ENCODE results near the gene TOX2.
A peak's percentile ranks its signal among the peaks of the same experiment; 100 is the strongest.

Gene TOX2

DNA sequence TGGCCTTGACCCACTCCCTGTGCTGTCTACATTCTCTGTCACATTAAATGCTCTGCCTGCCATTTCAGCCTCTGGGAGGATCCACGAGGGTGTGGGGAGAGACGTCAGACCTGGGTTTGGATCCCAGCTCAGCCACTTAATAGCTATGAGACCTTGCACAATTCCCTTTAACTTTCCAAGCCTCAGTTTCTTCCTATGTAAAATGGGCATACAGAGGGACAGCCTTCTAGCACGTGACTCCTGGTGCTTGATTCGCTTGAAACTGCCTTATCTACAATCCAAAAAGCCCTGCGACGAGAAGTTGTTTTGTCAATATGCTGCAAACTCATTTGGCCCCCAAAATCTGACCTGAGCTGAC lies 40.0 kb downstream of the TOX2 start:
- no peaks in the 10 kb centered on the region for H3K9me3 ChIP-seq (ENCODE audit: control insufficient read depth in 5 of 5, low read length in 5 of 5)
- no peak overlapping the region for H3K9ac ChIP-seq (ENCODE audit: low read length in 5 of 5)
- H3K36me3 ChIP-seq (ENCODE audit: control insufficient read depth in 5 of 5, insufficient read depth in 5 of 5, low read length in 5 of 5), result no peaks in the 10 kb centered on the region
- H3K27ac ChIP-seq (ENCODE audit: low read depth, low read length), result peak overlapping the region; percentile 75
- H3K4me3 ChIP-seq (ENCODE audit: low read depth in 1 of 5, low read length in 5 of 5), result no peak overlapping the region
- H3K4me1 ChIP-seq (ENCODE audit: control insufficient read depth in 5 of 5, insufficient read depth in 5 of 5, low read length in 5 of 5), result peaks cover 26 to 46% (median 36%) of the 10 kb centered on the region in 5 donors
- H3K27me3 ChIP-seq (ENCODE audit: control insufficient read depth in 5 of 5, insufficient read depth in 4 of 5, low read length in 5 of 5), result no peaks in the 10 kb centered on the region

DNA sequence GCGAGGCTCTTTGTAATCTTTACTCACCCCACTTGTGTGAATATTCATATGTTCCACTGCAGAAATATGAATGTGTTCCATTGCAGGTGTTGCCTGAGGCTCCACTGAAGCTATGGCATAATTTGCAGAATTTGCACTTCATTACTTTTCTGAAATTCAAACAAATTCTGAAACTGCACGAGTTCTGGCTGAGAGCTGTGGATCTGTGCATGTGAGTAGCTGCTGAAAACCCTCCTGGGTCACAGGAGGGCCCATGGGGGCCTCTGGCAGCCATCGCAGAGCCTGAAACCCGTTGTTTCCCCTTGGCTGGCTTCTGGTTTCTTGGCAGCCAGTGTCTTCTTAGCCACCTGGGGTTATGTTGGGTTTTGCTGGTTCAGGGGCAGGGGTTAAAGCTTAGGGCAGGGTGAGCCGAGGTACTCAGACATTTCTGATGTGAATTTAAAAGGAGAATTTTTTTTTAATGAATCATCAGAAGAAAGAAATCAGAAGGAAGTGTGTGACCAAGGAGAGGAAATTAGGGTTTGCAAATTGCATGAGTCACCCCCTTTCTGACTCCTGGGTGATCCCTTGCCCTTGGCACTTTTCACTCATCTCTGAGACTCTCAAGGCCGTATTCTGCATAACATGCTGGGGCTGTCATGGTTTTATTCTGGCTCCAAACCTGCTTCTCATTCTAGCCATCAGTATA lies 40.6 kb downstream of the TOX2 start:
- Histone ChIP-seq H3K27ac (ENCODE audit: low read depth, low read length) (peak overlapping the region; percentile 75), H3K4me3 (ENCODE audit: low read depth in 1 of 5, low read length in 5 of 5) (peak overlapping the region in 1 of 5 donors; percentile 16), H3K27me3 (ENCODE audit: control insufficient read depth in 5 of 5, insufficient read depth in 4 of 5, low read length in 5 of 5) (no peaks in the 10 kb centered on the region), H3K9me3 (ENCODE audit: control insufficient read depth in 5 of 5, low read length in 5 of 5) (no peaks in the 10 kb centered on the region), H3K9ac (ENCODE audit: low read length in 5 of 5) (peak overlapping the region in 1 of 5 donors; percentile 27), H3K4me1 (ENCODE audit: control insufficient read depth in 5 of 5, insufficient read depth in 5 of 5, low read length in 5 of 5) (peaks cover 28 to 46% (median 34%) of the 10 kb centered on the region in 5 donors), H3K36me3 (ENCODE audit: control insufficient read depth in 5 of 5, insufficient read depth in 5 of 5, low read length in 5 of 5) (no peaks in the 10 kb centered on the region)

DNA sequence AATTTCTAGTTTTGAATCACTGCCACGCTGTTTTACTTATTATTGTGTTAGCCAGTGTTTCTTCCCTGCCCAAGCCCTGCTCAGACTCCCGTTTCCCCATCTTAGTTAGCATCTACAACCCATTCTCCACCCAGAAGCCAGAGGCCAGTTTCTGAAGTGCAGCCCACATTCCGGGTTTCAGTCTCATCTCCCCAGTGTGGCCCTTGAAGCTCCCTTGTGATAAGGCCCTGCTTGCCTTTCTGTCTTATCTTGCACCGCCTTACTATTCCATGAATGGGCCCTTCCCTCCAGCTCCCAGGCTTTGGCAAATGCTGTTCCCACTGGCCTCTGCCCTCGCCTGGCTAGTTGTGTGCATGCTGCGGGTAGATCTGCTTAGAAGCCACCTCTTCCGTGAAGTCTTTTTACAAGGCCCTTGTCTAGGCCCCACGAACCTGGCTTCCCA lies 41.1 kb downstream of the TOX2 start:
- Histone ChIP-seq H3K9ac (ENCODE audit: low read length in 5 of 5) (no peak overlapping the region), H3K27me3 (ENCODE audit: control insufficient read depth in 5 of 5, insufficient read depth in 4 of 5, low read length in 5 of 5) (no peaks in the 10 kb centered on the region), H3K4me1 (ENCODE audit: control insufficient read depth in 5 of 5, insufficient read depth in 5 of 5, low read length in 5 of 5) (peaks cover 28 to 44% (median 34%) of the 10 kb centered on the region in 5 donors), H3K9me3 (ENCODE audit: control insufficient read depth in 5 of 5, low read length in 5 of 5) (no peaks in the 10 kb centered on the region), H3K27ac (ENCODE audit: low read depth, low read length) (peak overlapping the region; percentile 76), H3K36me3 (ENCODE audit: control insufficient read depth in 5 of 5, insufficient read depth in 5 of 5, low read length in 5 of 5) (no peaks in the 10 kb centered on the region), H3K4me3 (ENCODE audit: low read depth in 1 of 5, low read length in 5 of 5) (no peak overlapping the region)

DNA sequence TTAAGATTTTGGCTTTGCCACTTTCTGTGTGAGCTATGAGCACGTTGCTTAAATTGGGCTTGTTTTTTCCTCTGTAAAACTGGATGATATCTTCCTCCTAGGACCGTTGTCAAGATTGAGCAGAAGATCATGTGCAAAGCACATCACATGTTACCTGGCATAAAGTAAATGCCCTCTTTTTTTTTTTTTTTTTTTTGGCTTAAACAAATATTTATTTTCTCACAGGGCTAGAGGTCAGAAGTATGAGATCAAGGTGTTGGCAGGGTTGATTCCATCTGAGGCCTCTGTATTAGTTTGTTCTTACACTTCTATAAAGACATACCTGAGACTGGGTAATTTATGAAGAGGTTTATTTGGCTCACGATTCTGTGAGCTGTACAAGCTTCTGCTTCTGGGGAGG lies 42.7 kb downstream of the TOX2 start:
- Histone ChIP-seq H3K4me1 (ENCODE audit: control insufficient read depth in 5 of 5, insufficient read depth in 5 of 5, low read length in 5 of 5) (peaks cover 28 to 44% (median 39%) of the 10 kb centered on the region in 5 donors), H3K9me3 (ENCODE audit: control insufficient read depth in 5 of 5, low read length in 5 of 5) (no peaks in the 10 kb centered on the region), H3K27ac (ENCODE audit: low read depth, low read length) (no peak overlapping the region), H3K4me3 (ENCODE audit: low read depth in 1 of 5, low read length in 5 of 5) (no peak overlapping the region), H3K36me3 (ENCODE audit: control insufficient read depth in 5 of 5, insufficient read depth in 5 of 5, low read length in 5 of 5) (no peaks in the 10 kb centered on the region), H3K27me3 (ENCODE audit: control insufficient read depth in 5 of 5, insufficient read depth in 4 of 5, low read length in 5 of 5) (no peaks in the 10 kb centered on the region), H3K9ac (ENCODE audit: low read length in 5 of 5) (no peak overlapping the region)

DNA sequence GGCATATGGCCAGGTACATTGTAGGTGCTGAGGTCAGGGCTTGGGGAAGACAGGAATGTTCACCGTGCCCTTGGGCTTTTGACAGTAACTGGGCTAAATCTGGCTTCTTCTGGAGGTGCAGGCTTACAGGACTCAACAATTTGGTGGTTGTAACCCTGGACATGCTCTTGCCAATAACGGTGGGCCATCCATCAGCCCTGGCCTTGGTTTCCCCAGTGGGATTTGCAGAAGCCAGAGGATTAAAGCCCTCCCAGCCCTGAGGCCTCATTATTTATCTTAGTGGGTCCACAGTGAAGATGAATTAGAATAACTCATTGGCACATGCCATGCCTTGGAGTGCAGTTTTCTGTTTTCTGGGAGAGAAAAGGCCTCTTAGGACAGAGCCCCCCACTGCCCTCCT lies 44.0 kb downstream of the TOX2 start:
- Histone ChIP-seq H3K4me3 (ENCODE audit: low read depth in 1 of 5, low read length in 5 of 5) (no peak overlapping the region), H3K9me3 (ENCODE audit: control insufficient read depth in 5 of 5, low read length in 5 of 5) (no peaks in the 10 kb centered on the region), H3K27ac (ENCODE audit: low read depth, low read length) (no peak overlapping the region), H3K9ac (ENCODE audit: low read length in 5 of 5) (no peak overlapping the region), H3K27me3 (ENCODE audit: control insufficient read depth in 5 of 5, insufficient read depth in 4 of 5, low read length in 5 of 5) (no peaks in the 10 kb centered on the region), H3K4me1 (ENCODE audit: control insufficient read depth in 5 of 5, insufficient read depth in 5 of 5, low read length in 5 of 5) (peaks cover 28 to 44% (median 39%) of the 10 kb centered on the region in 5 donors), H3K36me3 (ENCODE audit: control insufficient read depth in 5 of 5, insufficient read depth in 5 of 5, low read length in 5 of 5) (no peaks in the 10 kb centered on the region)

DNA sequence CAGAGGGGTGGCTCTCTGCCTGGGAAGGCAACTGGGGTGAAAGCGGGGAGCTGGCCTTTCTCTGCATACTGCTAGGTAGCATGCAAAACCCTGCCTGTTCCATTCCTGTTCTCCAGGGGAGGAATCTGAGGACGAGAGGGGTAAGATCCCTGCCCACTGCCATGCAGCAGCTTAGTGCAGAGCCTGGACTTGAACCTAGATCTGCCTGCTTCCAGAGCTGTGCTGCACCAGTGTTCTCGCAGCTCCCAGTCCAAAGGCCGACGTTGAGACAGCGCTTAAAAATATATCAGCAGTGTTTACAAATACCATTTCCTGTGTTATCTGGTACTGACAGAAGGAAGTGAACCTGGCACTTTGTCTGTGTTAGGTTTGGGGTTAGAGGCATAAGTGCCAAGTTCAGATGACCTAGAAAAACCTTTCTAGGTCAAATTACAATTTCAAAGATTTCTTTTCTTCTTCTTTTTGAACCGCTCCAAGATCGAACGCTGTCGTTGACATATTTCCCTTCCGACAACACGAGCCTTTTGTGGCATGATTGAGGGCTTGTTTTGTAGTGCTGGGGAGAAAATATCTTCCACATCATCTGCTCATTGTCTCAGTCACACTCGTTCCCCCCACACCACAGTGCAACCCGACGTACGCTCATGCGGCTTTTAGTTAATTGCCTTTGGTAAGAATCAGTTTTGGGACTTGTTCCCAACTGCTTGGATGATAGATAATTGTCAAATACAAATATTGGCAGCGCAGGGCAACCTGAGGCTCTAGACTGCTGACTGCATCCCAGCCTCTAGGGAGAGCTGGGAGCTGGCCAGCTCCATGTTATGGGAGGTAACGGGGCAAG lies 44.6 kb downstream of the TOX2 start:
- peaks cover 28 to 47% (median 40%) of the 10 kb centered on the region in 5 donors for H3K4me1 ChIP-seq (ENCODE audit: control insufficient read depth in 5 of 5, insufficient read depth in 5 of 5, low read length in 5 of 5)
- peak overlapping the region in 1 of 5 donors; percentile 4 for H3K4me3 ChIP-seq (ENCODE audit: low read depth in 1 of 5, low read length in 5 of 5)
- no peak overlapping the region for H3K27ac ChIP-seq (ENCODE audit: low read depth, low read length)
- peak overlapping the region in 2 of 5 donors; percentile 3 to 28 for H3K9ac ChIP-seq (ENCODE audit: low read length in 5 of 5)
- no peaks in the 10 kb centered on the region for H3K36me3 ChIP-seq (ENCODE audit: control insufficient read depth in 5 of 5, insufficient read depth in 5 of 5, low read length in 5 of 5)
- no peaks in the 10 kb centered on the region for H3K27me3 ChIP-seq (ENCODE audit: control insufficient read depth in 5 of 5, insufficient read depth in 4 of 5, low read length in 5 of 5)
- H3K9me3 ChIP-seq (ENCODE audit: control insufficient read depth in 5 of 5, low read length in 5 of 5), result no peaks in the 10 kb centered on the region

DNA sequence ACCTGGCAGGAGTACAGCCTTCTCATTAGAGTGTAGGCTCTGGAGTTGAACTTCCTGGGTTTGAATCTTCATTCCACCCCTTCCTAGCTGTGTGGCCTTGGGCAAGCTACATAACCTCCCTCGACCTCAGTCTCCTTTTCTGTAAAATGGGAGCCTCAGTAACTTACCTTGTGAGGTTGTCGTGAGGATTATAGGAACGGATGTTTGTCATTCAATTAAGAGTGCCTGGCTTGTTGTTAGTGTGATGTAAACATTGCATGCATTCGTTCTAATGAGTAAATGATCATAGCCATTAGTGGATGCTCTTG lies 45.2 kb downstream of the TOX2 start:
- Histone ChIP-seq H3K9ac (ENCODE audit: low read length in 5 of 5) (no peak overlapping the region), H3K4me1 (ENCODE audit: control insufficient read depth in 5 of 5, insufficient read depth in 5 of 5, low read length in 5 of 5) (peaks cover 24 to 46% (median 40%) of the 10 kb centered on the region in 5 donors), H3K27me3 (ENCODE audit: control insufficient read depth in 5 of 5, insufficient read depth in 4 of 5, low read length in 5 of 5) (no peaks in the 10 kb centered on the region), H3K27ac (ENCODE audit: low read depth, low read length) (no peak overlapping the region), H3K4me3 (ENCODE audit: low read depth in 1 of 5, low read length in 5 of 5) (no peak overlapping the region), H3K36me3 (ENCODE audit: control insufficient read depth in 5 of 5, insufficient read depth in 5 of 5, low read length in 5 of 5) (no peaks in the 10 kb centered on the region), H3K9me3 (ENCODE audit: control insufficient read depth in 5 of 5, low read length in 5 of 5) (no peaks in the 10 kb centered on the region)

DNA sequence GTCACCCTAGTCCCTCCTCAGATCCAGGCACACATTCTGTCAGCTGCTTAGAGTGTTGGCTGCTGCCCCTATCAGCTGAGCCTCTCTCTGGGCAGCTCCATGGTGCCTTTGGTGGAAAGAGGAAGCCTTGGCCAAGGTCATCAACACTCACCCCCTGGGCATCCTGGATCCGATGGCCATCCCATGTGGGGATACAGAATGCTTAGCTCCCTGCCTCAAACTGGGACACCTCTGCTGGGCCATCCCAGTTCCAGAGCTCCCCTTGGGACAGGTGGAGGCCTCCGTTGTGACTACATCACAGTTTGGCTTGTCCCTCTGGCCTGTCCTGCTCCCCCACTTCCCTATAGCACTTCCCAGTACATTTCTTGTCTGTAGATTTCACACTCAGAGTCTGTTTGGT lies 45.6 kb downstream of the TOX2 start:
- Histone ChIP-seq H3K4me3 (ENCODE audit: low read depth in 1 of 5, low read length in 5 of 5) (no peak overlapping the region), H3K27ac (ENCODE audit: low read depth, low read length) (no peak overlapping the region), H3K36me3 (ENCODE audit: control insufficient read depth in 5 of 5, insufficient read depth in 5 of 5, low read length in 5 of 5) (no peaks in the 10 kb centered on the region), H3K4me1 (ENCODE audit: control insufficient read depth in 5 of 5, insufficient read depth in 5 of 5, low read length in 5 of 5) (peaks cover 21 to 43% (median 38%) of the 10 kb centered on the region in 5 donors), H3K27me3 (ENCODE audit: control insufficient read depth in 5 of 5, insufficient read depth in 4 of 5, low read length in 5 of 5) (no peaks in the 10 kb centered on the region), H3K9ac (ENCODE audit: low read length in 5 of 5) (no peak overlapping the region), H3K9me3 (ENCODE audit: control insufficient read depth in 5 of 5, low read length in 5 of 5) (no peaks in the 10 kb centered on the region)

DNA sequence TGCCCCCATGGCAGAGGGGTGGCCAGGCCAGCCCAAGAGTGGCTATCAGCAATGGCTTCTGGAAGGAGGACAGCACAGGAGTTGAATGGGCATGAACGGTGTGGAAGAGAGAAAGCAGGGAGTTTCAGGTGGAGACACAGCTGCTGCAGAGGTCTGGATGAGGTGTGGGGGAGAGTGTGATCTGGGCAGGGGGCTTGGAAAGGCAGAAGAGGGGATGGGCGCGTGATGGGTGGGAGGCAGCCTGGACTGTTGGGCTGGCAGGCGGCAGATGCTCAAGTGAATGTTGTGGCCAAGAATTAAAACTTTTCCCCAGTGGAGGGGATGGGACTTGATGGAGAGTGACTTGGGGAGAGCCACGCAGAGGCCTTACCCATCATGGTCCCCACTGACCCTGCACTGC lies 46.5 kb downstream of the TOX2 start:
- no peak overlapping the region for H3K4me3 ChIP-seq (ENCODE audit: low read depth in 1 of 5, low read length in 5 of 5)

More for the DNA sequence above, 46.5 kb downstream of the TOX2 start:
- Histone ChIP-seq H3K9ac (ENCODE audit: low read length in 5 of 5) (no peak overlapping the region), H3K9me3 (ENCODE audit: control insufficient read depth in 5 of 5, low read length in 5 of 5) (no peaks in the 10 kb centered on the region), H3K27ac (ENCODE audit: low read depth, low read length) (no peak overlapping the region), H3K36me3 (ENCODE audit: control insufficient read depth in 5 of 5, insufficient read depth in 5 of 5, low read length in 5 of 5) (no peaks in the 10 kb centered on the region), H3K4me1 (ENCODE audit: control insufficient read depth in 5 of 5, insufficient read depth in 5 of 5, low read length in 5 of 5) (peaks cover 14 to 34% (median 29%) of the 10 kb centered on the region in 5 donors), H3K27me3 (ENCODE audit: control insufficient read depth in 5 of 5, insufficient read depth in 4 of 5, low read length in 5 of 5) (no peaks in the 10 kb centered on the region)
